Measurements from ENCODE around the gene SHROOM4. TPM values are rescaled to one million over a fixed set of nuclear protein-coding genes. Genes with fewer than 3 reads are reported as not detected.

The SHROOM4 gene
- total RNA-seq, 2 experiments from 2014 or later, result not detected

GRCh38 chrX:50684871-50685270, 129.1 kb downstream of the SHROOM4 start:
- Histone ChIP-seq H3K4me1 (ENCODE audit: insufficient read depth, low read length, poor library complexity, severe bottlenecking) (no peaks in the 10 kb centered on the region), H2AFZ (ENCODE audit: low read length) (no peak overlapping the region), H3K4me2 (ENCODE audit: low read length) (no peak overlapping the region), H4K20me1 (ENCODE audit: insufficient read depth, low read length) (no peaks in the 10 kb centered on the region), H3K4me3 (ENCODE audit: low read depth, low read length, poor library complexity, severe bottlenecking) (no peak overlapping the region), H3K9me3 (ENCODE audit: low read length) (no peaks in the 10 kb centered on the region), H3K27ac (ENCODE audit: low read depth, low read length, poor library complexity, severe bottlenecking) (no peak overlapping the region), H3K79me2 (ENCODE audit: insufficient read depth, low read depth, low read length) (no peaks in the 10 kb centered on the region), H3K9me2 (ENCODE audit: insufficient read depth, low read length) (no peaks in the 10 kb centered on the region), H3K36me3 (ENCODE audit: insufficient read depth, low read length) (no peaks in the 10 kb centered on the region)
- intact Hi-C loops (cut with micrococcal nuclease; ENCODE audit: unreplicated experiment), result no loop called here
- ChIA-PET CTCF (ENCODE audit: unreplicated experiment) (no interaction called here), POLR2A (interaction anchor here (0.6 kb wide), 1 partner anchor 99 kb away, joined by 3 read pairs; no protein-coding TSS in a partner anchor)
- TF ChIP-seq CTCF (conservative IDR thresholded peaks at IDR 0.05; ENCODE audit: low read length) (no peak), EZH2phosphoT487 (IDR thresholded peaks at IDR 0.05; ENCODE audit: borderline replicate concordance, low read depth, low read length) (no peak)
- BruUV-seq (replicated peaks), result no TSS peak
- no peak for DNase-seq (ENCODE audit: low spot score)

DNA sequence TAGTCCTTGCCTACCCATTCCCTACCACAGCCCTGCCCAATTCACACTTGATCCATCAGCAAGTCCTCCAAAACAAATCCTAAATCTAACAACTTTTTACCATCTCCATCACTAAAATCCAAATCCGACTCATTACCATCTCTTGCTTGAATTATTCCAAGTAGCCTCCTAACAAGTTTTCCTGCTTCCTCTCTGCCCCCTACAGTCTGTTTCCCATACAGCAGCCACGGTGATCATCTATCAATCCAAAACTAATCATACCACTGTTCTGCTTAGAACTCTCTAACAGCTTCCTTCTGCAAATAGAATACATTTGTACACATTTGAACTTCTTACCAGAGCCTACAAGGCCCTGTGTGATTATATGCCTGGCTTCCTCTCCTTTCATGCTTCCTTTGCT, 133.0 kb downstream of the SHROOM4 start:
- H3K36me3 ChIP-seq (ENCODE audit: insufficient read depth, low read length), result no peaks in the 10 kb centered on the region
- H4K20me1 ChIP-seq (ENCODE audit: insufficient read depth, low read length), result no peaks in the 10 kb centered on the region
- no peak for DNase-seq (ENCODE audit: low spot score)
- TF ChIP-seq EZH2phosphoT487 (IDR thresholded peaks at IDR 0.05; ENCODE audit: borderline replicate concordance, low read depth, low read length) (no peak), CTCF (conservative IDR thresholded peaks at IDR 0.05; ENCODE audit: low read length) (no peak)
- H3K27ac ChIP-seq (ENCODE audit: low read depth, low read length, poor library complexity, severe bottlenecking), result no peak overlapping the region
- H3K79me2 ChIP-seq (ENCODE audit: insufficient read depth, low read depth, low read length), result no peaks in the 10 kb centered on the region
- no peaks in the 10 kb centered on the region for H3K9me2 ChIP-seq (ENCODE audit: insufficient read depth, low read length)
- intact Hi-C loops (cut with micrococcal nuclease; ENCODE audit: unreplicated experiment), result no loop called here
- no peaks in the 10 kb centered on the region for H3K4me1 ChIP-seq (ENCODE audit: insufficient read depth, low read length, poor library complexity, severe bottlenecking)
- no peak overlapping the region for H2AFZ ChIP-seq (ENCODE audit: low read length)
- POLR2A ChIA-PET, result interaction anchor here (0.7 to 1.3 kb wide), 2 partner anchors 27 to 61 kb away, joined by 3 read pairs; no protein-coding TSS in a partner anchor
- no peaks in the 10 kb centered on the region for H3K9me3 ChIP-seq (ENCODE audit: low read length)
- no TSS peak for BruUV-seq (replicated peaks)
- CTCF ChIA-PET (ENCODE audit: unreplicated experiment), result no interaction called here
- H3K4me3 ChIP-seq (ENCODE audit: low read depth, low read length, poor library complexity, severe bottlenecking), result no peak overlapping the region
- H3K4me2 ChIP-seq (ENCODE audit: low read length), result no peak overlapping the region

- no TSS peak for BruUV-seq (replicated peaks)
Observed at GRCh38 chrX:50677789-50678188, 136.2 kb downstream of the SHROOM4 start.

More at GRCh38 chrX:50677789-50678188, 136.2 kb downstream of the SHROOM4 start:
- Histone ChIP-seq H3K4me3 (ENCODE audit: low read depth, low read length, poor library complexity, severe bottlenecking) (no peak overlapping the region), H3K79me2 (ENCODE audit: insufficient read depth, low read depth, low read length) (no peaks in the 10 kb centered on the region), H3K4me1 (ENCODE audit: insufficient read depth, low read length, poor library complexity, severe bottlenecking) (no peaks in the 10 kb centered on the region), H4K20me1 (ENCODE audit: insufficient read depth, low read length) (no peaks in the 10 kb centered on the region), H2AFZ (ENCODE audit: low read length) (no peak overlapping the region), H3K36me3 (ENCODE audit: insufficient read depth, low read length) (no peaks in the 10 kb centered on the region), H3K9me3 (ENCODE audit: low read length) (no peaks in the 10 kb centered on the region), H3K9me2 (ENCODE audit: insufficient read depth, low read length) (no peaks in the 10 kb centered on the region), H3K4me2 (ENCODE audit: low read length) (no peak overlapping the region), H3K27ac (ENCODE audit: low read depth, low read length, poor library complexity, severe bottlenecking) (no peak overlapping the region)
- DNase-seq (ENCODE audit: low spot score), result no peak
- ChIA-PET CTCF (ENCODE audit: unreplicated experiment) (no interaction called here), POLR2A (no interaction called here)
- intact Hi-C loops (cut with micrococcal nuclease; ENCODE audit: unreplicated experiment), result no loop called here
- no peak for TF ChIP-seq EZH2phosphoT487 (IDR thresholded peaks at IDR 0.05; ENCODE audit: borderline replicate concordance, low read depth, low read length)
- TF ChIP-seq CTCF (conservative IDR thresholded peaks at IDR 0.05; ENCODE audit: low read length), result no peak
